Superior temporal gyrus (tissue), 1 donor: ENCODE measurements around the gene PRAMEF33.
"Not testable (repeated sequence)": the region's sequence is repeated elsewhere in the genome, so short reads cannot be mapped to it uniquely, and the experiment has no call there.

Experiments
- DNase-seq: peaks from one replicate; pipeline ENCODE4 v3.0.0-alpha.2; 2016; ENCODE audit errors: extremely low spot score

PRAMEF33 gene, protein sequence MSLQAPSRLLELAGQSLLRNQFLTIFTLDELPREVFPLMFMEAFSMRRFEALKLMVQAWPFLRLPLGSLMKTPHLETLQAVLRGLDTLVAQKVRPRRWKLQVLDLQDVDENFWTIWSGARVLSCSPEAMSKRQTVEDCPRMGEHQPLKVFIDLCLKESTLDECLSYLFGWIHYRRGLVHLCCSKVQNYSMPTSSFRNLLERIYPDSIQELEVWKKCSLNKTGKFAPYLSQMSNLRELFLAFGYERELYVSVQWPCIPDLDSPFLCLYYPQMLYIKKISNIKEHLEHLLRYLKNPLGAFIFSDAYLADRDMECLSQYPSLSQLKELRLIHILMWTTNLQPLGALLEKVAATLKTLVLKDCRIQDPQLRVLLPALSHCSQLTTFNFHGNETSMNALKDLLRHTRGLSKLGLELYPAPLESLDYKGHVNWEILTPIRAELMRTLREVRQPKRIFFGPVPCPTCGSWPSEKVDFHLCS

DNA sequence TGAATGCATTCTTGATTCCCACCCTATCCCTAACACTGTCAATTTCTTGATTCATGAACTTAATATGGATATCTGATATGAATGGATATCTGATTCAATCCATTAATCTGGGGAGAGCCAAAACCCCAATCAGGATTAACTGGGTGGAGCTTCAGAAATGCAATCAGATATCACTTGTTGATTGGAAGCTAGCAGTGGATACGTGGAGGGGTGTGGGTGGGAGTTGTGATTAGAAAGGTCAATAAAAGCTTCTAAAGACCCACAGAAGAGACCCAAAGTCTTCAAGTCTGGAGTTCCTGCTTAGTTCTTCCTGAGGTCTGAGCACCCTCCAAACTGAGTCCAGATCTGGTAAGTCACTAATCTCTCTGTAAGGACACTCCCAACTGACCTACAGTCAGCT lies at the start of gene PRAMEF33:
Gene PRAMEF33 (plus strand): TSS at position 301 of the 400 bp plus-strand sequence. CDS start 2,416 bp downstream, outside the sequence.
- DNase-seq: not testable (repeated sequence)

DNA sequence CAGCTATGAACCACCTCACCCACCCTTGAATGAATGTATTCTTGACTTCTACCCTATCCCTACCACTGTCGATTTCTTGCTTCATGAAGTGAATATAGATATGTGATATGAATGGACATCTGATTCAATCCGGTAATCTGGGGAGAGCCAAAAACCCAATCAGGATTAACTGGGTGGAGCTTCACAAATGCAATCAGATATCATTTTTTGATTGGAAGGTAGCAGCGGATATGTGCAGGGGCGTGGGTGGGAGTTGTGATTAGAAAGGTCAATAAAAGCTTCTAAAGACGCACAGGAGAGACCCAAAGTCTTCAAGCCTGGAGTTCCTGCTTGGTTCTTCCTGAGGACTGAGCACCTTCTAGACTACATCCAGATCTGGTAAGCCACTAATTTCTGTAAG lies 49.4 kb upstream of the PRAMEF33 start, which contains the start of gene PRAMEF5:
Gene PRAMEF5 (plus strand): TSS at position 301 of the 400 bp plus-strand sequence. CDS start 5,071 bp downstream, outside the sequence.
- not testable (repeated sequence) for DNase-seq

DNA sequence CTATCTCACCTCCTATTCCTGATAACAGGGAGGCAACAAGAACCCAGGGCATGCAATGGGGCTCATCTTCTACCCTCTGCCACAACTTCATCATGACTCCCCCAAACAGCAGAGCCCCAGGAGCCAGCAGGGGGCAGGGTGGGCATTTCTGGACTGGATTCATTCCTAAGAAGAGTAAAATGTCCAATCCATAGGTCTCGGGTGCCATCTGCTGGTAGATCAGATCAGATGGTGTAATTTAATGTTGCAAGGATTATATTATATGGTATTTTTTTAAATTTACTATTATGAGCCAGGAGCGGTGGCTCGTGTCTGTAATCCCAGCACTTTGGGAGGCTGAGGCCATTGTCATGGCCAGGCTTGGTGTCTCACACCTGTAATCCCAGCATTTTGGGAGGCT lies 38.2 kb upstream of the PRAMEF33 start:
- not testable (repeated sequence) for DNase-seq

DNA sequence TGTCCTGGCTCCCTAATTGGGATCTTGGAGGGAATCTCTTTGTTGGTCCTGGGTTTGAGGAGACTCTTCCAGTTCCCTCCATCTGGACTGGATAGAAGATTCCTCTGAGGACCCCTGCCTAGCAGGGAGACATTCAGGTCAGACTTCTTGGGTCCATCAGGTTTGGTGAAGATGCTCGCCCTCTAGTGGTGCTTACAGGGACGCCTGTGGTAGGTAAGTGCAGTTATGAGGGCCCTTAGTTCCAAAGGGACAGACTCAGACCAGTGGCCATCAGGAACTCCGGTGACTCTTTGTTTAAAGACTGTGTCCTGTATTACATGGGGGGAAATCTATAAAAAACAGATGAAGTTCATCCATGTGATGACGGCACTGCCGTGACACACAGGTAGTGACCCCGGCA lies 26.3 kb upstream of the PRAMEF33 start:
- not testable (repeated sequence) for DNase-seq

DNA sequence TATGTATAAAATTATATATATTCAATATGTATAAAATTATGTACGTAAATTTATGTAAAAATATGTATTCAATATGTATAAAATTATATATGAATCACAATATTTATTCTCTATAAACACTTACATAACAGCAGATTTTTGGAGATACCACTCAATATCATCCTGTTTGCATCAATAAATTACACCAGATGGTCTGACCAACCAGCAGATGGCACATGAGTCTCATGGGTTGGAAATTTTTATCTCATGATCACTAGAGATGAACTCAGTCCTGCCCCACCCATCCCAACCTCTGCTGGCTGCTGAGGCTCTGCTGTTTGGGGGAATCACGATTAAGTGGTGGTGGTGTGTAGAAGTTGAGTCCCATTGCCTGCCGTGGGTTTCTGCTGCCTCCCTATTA lies 23.7 kb upstream of the PRAMEF33 start:
- not testable (repeated sequence) for DNase-seq

DNA sequence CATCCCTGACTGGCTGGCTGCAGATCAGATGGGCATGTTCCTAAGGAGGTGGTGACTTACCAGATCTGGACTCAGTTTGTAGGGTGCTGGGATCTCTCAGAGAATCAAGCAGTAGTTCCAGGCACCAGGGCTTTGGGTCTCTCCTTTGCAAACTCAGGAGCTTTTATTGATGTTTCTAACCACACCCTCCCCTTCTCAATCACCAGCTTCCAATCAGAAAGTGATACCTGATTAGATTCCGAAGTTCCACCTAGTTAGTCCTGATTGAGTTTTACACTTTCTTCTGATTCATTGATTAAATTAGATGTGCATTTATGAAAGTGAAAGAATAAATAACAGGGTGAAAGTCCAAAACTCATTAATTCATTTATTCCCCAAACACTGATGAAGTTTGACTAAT lies 18.3 kb upstream of the PRAMEF33 start, which contains the start of gene PRAMEF8:
Gene PRAMEF8 (minus strand): TSS at position 101 of the 400 bp plus-strand sequence. CDS start 1,046 bp downstream, outside the sequence.
- DNase-seq: not testable (repeated sequence)

DNA sequence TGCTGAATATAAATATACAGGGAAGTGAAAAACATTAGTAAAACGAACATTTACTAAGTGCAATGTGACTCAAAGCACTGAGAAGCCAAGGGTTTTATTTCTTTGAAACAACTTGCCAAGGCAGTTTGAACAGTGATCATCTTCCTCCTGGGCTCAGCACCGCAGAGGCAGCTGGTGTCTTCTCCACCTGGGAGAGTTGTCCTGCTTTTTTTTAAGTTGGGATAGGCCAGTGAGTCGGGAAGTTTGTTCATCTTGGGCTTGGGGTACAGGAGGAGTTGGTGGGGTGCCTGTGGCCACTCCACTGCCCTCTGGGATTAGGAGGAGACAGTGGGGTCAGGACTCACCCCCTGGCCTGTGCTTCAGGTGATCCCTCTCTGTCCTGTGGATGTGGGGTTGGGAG lies 14.3 kb upstream of the PRAMEF33 start:
- not testable (repeated sequence) for DNase-seq

DNA sequence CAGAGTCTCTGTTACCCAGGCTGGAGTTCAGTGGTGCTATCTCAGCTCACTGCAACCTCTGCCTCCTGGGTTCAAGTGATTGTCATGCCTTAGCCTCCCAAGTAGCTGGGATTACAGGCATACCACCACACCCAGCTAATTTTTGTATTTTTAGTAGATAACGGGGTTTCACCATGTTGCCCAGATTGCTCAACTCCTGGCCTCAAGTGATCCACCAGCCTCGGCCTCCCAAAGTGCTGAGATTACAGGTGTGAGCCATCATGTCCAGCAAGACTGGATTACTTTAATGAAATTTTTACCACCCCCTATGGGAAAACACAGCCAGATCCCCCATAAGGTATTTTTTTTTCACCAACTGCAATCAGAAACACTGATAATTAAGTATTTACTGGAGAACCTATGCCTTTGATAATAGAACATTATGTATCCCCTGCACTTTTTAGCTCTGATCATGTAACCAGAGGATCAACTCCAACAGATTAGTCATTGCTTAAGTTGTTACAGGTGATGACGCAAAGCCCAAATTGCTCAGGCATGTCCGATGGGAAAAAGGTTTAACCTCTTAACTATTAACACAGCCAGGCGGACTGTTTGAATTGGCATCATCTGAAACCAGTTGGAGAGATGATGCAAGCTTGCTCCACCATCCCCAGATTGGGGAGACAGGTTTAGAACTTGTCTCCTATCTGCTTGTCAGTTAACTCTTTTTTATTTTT lies 6.0 kb upstream of the PRAMEF33 start:
- not testable (repeated sequence) for DNase-seq

DNA sequence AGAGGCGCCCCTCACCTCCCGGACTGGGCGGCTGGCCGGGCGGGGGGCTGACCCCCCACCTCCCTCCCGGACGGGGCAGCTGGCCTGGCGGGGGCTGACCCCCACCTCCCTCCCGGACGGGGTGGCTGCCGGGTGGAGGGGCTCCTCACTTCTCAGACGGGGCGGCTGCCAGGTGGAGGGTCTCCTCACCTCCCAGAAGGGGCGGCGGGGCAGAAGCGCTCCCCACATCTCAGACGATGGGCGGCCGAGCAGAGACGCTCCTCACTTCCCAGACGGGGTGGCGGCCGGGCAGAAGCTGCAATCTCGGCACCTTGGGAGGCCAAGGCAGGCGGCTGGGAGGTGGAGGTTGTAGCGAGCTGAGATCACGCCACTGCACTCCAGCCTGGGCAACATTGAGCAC lies 4.6 kb upstream of the PRAMEF33 start:
- DNase-seq: not testable (repeated sequence)

DNA sequence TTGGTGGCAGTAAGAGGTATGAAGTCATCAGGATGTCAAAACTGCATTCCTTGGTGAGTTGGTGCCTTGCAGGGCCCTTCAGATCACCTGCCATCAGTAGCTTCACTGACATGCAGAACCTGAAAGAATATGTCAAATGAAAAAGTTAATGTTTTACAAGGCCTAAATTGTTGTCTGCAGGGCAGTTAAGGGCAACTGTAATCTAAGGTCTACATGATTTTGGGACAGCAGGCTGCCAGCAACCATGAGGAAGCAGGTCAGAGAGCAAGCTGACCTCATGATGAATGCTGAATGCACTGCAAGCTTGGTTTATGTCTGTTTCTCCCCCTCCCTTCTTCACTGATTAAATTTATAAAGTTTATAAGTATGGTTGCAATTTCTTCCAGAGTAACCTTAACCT lies 1.1 kb upstream of the PRAMEF33 start:
- DNase-seq: not testable (repeated sequence)

DNA sequence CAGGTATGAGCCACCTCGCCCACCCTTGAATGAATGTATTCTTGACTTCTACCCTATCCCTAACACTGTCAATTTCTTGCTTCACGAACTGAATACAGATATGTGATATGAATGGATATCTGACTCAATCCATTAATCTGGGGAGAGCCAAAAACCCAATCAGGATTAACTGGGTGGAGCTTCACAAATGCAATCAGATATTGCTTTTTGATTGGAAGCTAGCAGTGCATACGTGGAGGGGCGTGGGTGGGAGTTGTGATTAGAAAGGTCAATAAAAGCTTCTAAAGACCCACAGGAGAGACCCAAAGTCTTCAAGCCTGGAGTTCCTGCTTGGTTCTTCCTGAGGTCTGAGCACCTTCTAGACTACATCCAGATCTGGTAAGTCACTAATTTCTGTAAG lies 11.9 kb downstream of the PRAMEF33 start, which contains the start of gene PRAMEF15:
Gene PRAMEF15 (plus strand): TSS at position 301 of the 400 bp plus-strand sequence. CDS start 2,827 bp downstream, outside the sequence.
- not testable (repeated sequence) for DNase-seq

DNA sequence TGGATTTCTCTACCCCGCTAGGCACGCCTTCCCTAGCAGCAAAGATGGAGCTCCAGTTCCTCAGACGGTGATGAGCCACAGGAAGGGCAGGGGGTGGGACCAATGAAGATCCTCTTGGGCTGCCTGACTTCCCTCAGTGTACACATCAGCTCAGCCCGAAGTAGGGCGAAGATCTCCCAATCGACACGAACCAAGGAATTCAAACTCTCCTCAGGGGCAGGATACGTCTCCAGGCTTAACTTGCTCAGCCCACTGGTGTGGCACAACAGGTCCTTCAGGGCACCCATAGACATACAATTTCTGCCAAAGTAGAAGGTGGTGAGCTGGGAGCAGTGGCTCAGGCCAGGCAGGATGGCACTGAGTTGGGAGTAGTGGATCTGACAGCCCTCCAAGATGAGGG lies 39.2 kb downstream of the PRAMEF33 start:
- not testable (repeated sequence) for DNase-seq

DNA sequence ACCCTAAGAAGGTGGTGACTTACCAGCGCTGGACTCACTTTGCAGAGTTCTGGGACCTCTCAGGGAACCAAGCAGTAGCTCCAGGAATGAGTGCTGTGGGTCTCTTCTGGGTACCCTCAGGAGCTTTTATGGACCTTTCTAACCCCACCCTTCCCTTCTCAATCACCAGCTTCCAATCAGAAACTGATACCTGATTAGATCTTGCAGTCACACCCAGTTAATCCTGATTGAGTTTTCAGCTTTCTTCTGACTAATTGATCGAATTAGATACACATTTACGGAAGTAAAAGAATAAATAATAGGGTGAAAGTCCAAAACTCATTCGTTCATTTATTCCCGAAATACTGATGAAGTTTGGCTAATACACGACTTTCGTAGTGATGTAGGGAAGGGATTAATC lies 43.7 kb downstream of the PRAMEF33 start, which contains the start of gene PRAMEF14:
Gene PRAMEF14 (minus strand): TSS at position 101 of the 400 bp plus-strand sequence. CDS start 1,820 bp downstream, outside the sequence.
- not testable (repeated sequence) for DNase-seq

DNA sequence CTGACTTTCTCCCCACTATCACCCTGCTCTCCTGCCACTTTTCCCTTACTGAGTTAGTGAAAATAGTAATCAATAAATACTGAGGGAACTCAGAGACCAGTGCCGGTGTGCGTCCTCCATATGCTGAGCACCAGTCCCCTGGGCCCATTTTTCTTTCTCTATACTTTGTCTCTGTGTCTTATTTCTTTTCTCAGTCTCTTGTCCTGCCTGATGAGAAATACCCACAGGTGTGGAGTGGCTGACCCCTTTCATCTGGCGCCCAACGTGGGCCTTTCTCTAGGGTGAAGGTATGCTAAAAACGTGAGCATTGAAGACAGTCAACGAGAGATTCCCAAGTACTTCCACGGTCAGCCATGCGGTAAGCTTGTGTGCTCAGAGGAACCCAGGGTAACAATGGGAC lies 50.1 kb downstream of the PRAMEF33 start:
- DNase-seq: not testable (repeated sequence)

DNA sequence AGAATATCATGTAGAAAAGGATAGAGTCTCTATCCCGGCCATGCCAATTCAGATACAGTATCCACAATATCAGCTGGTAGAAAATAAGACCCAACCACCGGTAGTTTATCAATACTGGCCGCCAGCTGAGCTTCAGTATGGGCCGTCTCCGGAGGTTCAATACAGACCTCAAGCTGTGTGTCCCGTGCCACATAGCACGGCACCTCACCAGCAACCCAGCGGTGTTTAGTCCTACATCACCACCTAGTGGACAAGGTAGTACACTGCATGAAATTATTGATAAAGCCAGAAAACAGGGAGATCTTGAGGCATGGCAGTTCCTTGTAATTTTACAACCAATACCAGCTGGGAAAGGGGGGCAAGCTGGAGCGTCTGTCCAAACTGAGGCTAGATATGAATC lies 51.1 kb downstream of the PRAMEF33 start:
- not testable (repeated sequence) for DNase-seq

DNA sequence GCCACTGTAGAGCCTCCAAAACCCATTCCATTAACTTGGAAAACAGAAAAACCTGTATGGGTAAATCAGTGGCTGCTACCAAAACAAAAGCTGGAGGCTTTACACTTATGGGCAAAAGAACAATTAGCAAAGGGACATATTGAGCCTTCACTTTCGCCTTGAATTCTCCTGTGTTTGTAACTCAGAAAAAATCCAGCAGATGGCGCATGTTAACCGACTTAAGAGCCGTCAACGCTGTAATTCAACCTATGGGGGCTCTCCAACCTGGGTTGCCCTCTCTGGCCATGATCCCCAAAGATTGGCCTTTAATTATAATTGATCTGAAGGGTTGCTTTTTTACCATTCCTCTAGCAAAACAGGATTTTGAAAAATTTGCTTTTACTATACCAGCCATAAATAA lies 53.4 kb downstream of the PRAMEF33 start:
- peak; percentile 83 for DNase-seq
